GM12801 (cell line): ENCODE measurements around the gene CBX1.

Experiments used
- TF ChIP-seq, protein P1 (sequence below): IDR thresholded peaks from one replicate; pipeline ENCODE4 v1.5.1; 2011; ENCODE audit warnings: control low read depth; ENCODE audit not compliant: insufficient read length; ENCODE audit errors: extremely low read depth

The CBX1 gene

DNA sequence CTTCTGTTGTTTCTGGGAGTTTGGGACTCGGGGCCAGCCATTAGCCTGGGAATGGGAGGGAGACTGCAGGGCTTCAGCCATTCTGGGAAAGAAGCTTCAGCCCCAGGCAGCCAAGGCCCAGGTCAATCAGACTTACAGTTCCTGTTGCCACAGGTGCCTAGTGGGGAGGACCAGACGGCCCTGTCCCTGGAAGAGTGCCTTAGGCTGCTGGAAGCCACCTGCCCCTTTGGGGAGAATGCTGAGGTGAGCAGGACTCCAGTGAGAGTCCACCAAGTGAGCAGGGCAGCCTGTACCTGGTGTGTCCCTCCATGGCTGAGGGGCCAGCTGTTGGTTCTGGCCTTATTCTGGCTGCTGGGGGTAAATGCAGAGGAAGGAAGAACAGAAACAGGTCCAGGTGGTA is 44.4 kb downstream of the CBX1 start:
- TF ChIP-seq, protein P1, sequence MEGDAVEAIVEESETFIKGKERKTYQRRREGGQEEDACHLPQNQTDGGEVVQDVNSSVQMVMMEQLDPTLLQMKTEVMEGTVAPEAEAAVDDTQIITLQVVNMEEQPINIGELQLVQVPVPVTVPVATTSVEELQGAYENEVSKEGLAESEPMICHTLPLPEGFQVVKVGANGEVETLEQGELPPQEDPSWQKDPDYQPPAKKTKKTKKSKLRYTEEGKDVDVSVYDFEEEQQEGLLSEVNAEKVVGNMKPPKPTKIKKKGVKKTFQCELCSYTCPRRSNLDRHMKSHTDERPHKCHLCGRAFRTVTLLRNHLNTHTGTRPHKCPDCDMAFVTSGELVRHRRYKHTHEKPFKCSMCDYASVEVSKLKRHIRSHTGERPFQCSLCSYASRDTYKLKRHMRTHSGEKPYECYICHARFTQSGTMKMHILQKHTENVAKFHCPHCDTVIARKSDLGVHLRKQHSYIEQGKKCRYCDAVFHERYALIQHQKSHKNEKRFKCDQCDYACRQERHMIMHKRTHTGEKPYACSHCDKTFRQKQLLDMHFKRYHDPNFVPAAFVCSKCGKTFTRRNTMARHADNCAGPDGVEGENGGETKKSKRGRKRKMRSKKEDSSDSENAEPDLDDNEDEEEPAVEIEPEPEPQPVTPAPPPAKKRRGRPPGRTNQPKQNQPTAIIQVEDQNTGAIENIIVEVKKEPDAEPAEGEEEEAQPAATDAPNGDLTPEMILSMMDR = no peak

DNA sequence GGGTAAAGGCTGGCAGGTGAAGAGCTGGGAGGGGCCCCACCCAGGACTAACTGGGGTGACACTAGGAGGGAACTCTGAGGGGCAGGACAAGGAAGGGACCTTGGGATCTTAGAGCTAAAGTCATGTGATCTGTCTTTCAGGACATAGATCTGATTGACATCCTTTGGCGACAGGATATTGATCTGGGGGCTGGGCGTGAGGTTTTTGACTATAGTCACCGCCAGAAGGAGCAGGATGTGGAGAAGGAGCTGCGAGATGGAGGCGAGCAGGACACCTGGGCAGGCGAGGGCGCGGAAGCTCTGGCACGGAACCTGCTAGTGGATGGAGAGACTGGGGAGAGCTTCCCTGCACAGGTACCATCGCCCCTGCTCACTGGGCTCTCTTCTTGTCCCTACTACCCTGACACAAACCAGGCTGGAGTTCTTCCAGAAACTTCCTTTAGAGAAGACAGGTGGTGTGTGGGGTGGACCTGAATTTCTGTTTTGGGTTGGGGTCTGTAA is 45.0 kb downstream of the CBX1 start:
- TF ChIP-seq, protein P1 = no peak

DNA sequence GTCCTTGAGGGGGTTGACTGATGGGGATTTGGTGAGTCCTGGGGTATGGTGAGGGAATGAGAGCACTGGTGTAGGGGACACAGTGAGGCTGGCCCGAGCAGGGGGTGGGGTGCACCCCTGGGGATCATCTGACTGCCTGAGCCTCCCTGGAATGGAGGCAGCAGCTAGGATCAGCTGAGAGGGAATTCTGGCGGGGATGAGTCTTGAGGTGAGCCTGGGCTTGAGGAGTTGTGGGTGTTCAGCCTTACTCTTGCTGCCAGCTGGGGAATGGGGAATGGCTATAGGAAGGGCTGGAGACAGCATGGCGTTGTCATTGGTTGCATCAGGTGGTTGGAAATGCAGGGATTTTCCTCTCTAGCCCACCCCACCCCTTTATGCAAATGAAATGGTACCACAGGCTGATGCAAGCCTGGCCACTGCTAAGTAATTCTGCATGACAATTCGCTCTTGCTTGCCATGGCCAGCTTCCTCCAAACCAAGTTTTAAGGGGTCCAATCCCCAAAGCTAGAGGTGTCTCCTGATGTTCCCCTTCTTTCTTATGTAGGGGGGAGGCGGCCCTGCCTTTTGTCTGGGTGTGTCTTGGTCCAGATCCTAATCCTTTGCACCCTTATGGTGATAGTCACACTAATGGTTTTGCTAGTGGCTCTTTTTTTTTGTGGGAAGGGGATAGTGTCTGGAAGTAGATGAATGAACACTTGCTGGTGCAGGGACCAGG is 45.6 kb downstream of the CBX1 start:
- TF ChIP-seq, protein P1 = no peak

DNA sequence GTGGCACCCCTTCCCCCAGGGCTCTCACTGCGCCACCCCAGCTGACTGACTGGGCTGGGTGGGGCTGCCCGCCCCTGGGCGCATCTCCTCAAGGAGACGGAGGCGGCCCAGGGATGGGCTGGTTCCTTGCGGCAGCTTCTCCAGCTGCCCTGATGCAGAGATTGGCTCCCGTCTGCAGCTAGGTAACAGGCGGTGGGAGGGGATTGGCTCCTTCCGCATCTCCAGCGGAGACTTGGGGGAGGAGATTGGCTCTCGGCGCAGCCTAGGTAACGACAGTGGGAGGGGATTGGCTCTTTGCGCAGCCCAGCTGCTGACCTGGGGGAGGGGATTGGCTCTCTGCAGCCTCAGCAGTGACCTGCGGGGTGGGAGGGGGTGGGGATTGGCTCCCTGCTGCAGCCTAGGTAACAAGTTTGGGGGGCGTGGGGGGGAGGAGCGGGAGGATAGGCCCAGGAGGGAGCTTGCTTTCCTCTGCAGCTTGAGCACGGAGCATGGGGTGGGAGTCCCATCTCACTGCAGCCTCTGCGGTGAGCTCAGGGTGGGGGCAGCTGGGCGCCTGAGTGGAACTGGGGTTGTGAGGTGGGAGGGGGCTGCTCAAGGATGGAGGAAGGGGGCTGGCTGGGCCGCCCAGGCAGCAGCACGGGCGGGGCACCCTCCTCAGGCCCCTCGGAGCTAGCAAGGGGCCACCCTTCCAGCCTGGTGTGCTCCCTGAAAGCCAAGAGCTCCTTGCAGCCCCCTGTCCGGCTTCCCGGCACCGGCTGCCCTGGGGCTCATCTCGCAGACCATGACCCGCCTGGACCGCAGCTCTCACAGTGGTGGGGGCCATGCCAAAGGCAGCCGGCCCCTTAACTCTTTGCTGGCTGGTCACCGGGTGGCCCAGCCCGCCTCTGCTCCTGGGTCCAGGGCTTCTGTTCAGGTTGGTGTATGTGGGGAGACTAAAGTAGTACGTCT is 46.8 kb downstream of the CBX1 start:
- TF ChIP-seq, protein P1 = no peak

DNA sequence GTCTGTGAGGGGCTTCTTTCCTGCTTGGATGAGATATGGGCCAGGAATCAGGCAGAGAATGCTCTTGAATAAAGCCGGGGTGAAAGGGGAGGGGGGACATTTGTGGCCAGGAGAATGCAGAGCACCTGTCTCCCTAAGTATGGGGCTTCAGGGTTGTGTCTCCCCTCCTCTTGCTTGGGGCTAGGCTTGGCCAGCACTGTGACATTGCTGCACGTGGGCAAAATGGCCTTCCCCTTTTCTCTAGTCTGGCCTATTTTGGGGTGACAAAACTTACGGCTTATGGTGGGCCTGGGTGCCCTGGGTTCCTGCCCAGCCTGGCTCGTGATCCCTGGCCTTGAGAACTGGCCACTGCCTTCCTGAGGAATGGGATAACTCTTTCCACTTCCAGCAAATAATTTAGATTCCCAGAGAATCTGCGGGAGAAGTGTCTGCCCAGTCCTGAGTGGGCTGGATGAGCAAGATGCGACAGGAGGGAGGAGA is 47.5 kb downstream of the CBX1 start:
- TF ChIP-seq, protein P1 = no peak

DNA sequence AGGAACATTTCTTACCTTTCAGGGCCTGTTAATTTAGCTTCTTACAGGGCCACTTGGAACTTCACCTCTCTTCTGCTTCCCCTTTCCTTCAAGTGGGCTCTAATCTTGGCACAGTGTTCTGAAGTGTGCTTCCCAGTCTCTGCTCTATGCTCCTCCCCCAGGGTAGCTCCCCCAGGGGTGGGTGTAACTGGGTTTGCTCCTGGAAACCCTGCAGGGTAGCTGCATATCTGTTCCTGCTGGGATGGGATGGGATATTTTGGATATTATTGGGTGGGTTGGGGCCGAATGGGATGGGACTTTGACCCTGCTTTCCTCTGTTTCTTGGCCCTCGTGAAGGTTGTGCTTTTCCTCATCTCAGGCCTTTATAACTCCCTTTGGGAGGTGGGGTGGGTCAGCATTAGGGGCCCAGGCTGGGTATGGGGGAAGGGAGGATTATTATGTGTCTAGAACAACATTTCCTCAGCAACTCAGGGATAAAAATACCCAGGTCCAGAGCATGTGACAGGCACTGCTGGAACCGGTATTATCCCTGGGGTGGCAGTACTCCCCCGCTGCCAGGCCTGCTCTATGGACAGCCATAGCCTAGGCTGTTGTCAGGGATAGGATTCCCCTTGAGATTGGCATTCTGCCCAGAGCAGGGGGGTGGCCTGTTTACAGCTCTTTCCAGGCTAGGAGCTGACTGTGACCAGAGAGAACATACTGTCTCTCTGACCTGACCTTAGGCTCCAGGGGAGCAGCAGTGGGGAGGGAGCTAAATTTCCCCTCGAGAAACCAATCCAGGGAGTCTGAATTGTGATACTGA is 48.1 kb downstream of the CBX1 start:
- TF ChIP-seq, protein P1 = no peak
